SIG-M5 (cell line): Measurements from ENCODE around the gene TLR10.
"Not testable (repeated sequence)": the region's sequence is repeated elsewhere in the genome, so short reads cannot be mapped to it uniquely, and the experiment has no call there.

Experiments used
- DNase-seq: peaks from one replicate; lab custom pipeline; 2025; lab: John Stamatoyannopoulos, UW

TLR10 gene

DNA sequence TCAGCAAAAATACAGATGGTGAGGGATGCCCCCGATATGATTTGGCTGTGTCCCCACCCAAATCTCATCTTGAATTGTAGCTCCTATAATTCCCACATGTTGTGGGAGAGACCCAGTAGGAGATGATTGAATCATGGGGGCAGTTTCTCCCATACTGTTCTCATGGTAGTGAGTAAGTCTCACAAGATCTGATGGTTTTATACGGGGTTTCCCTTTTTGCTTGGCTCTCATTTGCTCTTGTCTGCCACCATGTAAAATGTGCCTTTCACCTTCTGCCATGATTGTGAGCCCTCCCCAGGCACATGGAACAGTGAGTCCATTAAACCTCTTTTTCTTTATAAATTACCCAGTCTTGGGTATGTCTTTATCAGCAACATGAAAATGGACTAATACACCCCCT lies 15.8 kb downstream of the TLR10 start:
- DNase-seq, result not testable (repeated sequence)

DNA sequence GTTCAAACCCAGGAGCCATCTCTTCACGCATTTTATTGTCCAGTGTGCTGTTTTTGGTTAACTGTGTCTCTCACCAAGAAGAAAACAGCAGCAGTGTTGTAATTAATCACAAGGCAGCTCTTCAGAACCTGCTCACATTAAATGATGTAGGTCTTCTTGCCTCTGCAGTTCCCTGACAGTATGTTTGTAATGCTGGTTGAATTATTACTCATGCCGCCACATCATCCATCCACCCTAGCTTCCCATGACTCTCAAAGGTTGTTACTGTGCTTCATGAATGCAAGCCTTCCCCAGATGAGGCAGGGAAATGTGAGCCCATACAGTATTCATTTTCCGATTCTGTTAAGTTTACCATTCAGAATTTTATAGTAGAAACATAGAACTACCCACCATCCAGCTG lies 17.4 kb downstream of the TLR10 start:
- no peak for DNase-seq

DNA sequence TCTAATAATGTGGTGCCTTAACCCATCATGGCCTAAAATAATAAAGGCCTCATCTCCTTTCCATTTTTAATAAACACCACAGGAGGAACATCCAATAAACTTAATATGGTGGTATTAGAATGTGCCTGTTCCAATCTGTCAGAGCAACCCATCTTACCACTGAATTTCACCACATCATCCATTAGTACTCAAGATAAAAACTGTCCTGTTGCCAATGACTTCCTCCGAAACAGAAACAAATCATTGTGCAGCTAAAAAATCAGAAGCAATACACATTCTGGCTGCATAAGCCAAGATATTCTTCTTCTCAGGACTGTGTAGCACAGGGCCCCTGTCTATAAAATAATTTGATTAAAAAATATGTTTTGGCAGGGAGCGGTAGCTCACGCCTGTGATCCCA lies 18.5 kb downstream of the TLR10 start:
- no peak for DNase-seq

DNA sequence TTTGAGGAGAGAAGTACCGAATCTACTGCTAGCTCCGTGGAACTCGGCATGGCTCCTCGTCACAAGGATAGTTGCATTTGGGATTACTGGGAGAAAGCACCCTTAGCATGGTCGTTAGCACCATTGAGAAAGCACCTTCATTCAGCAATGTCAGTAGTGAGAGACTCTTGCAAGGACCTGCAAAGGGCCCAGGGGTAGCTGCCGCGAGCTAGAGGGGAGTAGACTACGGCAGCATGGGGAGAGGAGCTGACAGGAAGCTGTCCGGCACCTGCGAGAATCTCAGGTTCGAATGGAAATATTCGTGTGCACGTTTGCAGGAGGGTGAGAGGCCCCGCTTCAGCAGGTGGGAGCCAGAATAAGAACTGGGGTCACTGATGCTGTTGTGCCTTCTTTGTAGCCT lies 20.2 kb downstream of the TLR10 start:
- DNase-seq, result no peak

DNA sequence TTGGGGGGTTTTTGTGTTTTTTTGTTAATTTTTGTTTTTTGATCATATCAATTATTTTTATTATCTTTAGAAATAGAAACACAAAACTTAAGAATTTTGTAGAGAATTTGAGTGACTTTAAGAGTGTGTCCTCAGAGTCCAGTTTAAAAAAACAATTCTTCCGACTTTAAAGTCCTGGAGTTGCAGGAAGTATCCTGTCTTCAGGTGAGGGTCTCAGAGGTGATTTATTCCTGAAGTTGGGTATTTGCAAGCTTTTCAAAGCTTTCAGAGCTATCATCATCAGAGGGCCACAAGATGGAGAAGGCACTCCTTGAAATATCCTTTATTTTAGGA lies 23.0 kb downstream of the TLR10 start:
- no peak for DNase-seq

DNA sequence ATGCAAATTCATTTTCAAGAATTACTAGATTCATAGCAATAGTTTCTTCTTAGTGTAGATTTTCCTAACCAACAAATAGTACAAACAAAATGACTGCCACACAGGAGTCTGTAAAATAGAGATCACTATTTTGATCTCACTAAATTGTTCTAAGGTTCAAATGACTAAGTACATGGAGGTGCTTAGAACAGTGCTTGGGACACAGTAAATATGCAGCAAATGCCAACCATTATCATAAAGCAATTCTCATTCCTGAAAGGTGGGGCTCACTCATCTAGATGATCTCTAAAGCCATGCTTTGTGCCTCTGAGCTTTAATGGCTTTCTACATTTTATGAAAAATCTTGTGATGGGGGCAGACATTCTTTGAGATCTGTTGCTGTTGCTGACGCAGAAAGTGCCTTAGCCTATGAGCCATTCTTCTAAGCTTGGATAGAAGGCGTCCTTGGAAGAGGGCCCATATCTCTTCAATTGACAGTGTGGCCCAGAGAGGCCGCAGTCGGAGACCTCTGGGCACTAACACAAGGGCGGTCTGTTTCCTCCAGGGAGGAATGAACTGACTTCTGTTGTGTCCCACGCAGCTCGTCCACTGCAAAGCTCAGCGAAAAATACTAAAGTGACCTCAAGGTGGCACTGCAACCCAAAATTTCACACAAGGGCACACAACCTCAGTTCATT lies 23.5 kb downstream of the TLR10 start:
- no peak for DNase-seq

DNA sequence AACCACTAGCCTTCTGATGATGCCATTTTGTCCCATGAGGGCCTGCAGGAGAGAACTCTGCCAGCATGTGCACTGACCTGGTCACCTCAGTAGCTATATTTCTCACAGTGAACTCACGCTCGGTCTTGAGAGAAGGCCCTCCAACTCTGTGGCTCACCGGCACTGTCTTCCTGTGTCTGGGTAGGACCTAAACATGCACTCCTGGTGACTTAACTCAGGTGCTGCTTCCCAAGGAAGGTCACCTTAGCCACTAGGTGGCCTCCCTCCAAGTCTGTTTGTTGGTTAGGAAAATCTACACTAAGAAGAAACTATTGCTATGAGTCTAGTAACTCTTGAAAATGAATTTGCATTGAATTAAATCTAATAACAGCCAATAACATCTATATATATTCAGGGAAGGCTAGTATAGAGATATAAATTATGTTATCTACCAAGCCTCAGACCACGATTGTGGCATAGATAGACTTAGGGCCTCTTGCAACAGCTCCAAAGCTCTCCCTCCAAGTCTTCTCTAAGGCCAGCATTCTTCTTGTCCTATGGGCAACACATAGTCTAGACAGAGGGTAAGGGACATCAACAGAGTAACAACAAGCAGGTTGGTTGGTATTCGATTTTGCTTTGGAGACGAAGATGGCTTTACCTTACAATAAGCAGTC lies 24.7 kb downstream of the TLR10 start:
- DNase-seq, result no peak

DNA sequence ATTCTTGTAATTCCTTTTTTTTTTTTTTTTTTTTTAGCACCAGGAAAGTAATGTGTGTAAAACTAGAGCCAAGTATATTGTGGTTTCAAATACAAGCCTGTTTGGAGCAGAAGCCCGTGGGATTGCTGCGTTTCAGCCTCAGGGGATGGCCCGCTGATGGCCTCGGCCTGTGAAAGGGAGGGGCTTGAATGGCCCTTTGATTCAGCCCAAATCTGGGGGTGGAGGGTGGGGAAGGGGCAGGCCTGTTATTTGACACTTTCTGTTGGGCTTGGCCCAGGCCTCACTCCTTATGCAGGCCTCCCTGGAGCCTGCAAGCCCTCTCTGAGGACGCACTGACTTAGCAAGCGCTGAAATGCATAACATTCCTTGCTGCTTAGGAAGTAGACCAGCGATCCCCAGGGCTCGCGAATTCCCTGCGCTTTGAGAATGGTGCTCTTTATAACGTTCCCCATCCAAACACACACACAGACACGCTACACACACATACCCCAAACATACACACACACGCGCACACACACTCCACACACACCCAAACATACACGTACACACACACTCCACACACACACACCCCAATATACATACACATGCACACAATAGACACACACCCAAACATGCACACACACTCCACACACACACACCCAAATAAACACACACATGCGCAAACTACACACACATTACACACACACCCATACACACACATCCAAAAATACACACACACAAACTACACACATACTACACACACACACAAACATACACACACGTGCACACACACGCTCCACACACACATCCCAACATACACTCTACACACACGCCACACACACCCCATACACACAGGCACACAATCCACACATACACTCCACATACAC lies 29.6 kb downstream of the TLR10 start:
- DNase-seq, result no peak

DNA sequence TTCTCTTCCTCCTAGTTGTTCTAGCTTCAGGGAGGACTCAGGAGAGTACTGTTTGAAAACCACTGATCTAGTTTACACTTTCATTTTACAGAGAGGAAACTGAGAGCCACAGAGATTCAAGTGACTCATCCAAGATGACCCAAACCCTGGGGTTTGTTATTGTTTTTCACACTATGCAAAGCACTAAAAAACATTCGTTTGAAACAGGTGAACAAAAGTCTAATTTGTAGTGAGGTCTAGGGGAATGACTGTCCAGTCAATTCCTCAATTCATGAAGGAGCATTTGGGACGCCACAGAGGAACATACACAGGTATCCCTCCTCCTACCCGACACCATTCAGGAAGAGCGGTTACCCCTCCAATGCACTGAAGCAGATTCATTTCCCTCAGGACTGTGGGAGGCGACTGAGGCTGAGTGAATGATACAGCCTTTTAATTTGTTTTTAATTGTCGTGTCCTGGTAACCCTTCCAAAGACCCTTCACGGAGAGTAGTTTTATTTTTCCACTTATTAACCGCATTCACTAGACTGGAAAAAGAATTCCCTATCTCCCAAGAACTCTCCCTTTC lies 30.3 kb downstream of the TLR10 start:
- DNase-seq, result no peak

DNA sequence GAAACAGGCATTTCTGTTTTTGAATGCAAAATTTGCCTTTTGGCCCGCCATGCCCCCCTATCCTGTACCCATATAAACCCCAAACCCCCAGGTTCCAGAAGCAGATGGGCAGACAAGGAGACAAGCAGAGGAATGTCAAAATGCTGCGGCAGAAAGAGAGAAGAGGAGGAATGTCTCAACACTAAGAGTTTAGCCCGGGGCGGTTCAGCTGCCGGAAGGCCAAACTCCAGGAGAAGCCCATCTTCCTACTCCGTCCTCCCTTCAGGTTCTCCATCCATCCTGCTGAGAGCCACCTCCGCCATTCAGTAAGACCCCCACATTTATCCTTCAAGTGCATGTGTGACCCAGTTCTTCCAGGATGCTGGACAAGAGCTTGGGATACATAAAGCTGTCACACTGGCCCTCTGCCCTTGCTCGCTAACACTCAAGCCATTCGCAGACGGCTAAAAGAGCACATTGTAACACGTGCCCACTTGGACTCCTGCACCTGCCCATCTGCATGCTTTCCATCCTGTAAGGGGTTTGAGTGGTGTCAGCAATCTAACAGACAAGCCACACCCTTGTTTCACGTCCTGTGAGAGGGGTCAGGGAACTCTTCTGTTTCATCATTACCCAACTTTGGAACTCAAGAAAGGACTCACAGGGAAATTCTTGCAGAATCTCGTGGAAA lies 31.3 kb downstream of the TLR10 start:
- no peak for DNase-seq

DNA sequence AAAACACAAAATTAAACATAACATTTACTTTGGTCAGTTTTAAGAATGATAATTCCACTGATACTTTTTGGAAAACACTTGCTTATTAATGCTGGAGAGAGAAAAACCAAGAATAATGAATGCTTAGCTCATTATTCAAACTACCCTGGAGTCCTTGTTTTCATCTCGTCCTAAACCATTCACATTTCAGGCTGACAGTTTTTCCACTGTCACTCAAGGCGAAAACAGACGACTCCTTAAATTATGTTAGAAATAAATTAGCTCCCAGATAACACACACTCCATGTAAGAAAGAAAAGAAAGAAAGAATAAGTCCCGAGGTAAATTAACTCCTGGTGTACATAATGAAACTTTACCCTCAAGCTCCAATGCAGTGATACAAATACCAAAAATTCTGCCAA lies 33.5 kb downstream of the TLR10 start:
- no peak for DNase-seq

DNA sequence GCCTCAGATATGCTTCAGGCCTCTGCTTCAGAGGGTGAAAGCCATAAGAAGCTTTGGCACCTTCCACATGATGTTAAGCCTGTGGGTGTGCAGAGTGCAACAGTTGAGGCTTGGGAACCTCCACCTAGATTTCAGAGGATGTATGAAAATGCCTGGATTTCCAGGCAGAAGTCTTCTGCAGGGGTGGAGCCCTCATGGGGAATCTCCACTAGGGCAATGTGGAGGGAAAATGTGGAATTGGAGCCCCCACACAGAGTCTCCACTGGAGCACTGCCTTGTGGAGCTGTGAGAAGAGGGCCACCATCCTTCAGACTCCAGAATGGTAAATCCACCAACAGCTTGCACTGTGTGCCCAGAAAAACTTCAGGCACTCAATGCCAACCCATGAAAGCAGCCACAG lies 35.2 kb downstream of the TLR10 start:
- DNase-seq, result no peak

DNA sequence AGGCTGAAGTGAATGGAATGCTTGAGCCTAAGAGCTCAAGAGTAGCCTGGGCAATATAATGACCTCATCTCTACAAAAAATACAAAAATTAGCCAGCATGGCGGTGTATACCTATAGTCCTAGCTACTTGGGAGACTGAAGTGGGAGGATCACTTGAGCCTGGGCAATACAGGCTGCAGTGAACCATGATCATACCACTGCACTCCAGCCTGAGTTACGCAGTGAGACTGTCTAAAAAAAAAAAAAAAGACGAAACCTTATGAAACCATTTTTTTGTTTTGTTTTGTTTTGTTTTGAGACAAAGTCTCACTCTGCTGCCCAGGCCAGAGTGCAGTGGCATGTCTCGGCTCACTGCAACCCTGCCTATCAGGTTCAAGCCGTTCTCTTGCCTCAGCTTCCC lies 36.9 kb downstream of the TLR10 start:
- no peak for DNase-seq

DNA sequence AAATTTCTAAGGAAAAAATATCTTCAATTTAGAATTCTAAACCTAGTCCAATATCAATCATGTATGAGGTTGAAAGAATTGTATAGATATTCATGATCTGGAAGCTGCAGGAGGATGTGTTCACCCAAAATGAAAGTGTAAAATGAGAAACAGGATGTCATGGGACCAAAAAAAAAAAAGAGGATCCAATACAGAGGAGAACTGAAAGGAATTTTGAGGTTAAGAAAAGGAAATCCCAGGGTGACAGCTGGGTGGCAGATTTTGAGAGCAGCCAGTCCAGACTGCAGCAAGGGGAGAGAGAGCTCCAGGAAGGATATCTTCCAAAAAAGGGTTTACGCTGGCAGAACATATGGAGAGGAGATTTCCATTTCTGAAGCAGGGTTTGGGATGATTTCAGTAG lies 38.9 kb downstream of the TLR10 start:
- no peak for DNase-seq

DNA sequence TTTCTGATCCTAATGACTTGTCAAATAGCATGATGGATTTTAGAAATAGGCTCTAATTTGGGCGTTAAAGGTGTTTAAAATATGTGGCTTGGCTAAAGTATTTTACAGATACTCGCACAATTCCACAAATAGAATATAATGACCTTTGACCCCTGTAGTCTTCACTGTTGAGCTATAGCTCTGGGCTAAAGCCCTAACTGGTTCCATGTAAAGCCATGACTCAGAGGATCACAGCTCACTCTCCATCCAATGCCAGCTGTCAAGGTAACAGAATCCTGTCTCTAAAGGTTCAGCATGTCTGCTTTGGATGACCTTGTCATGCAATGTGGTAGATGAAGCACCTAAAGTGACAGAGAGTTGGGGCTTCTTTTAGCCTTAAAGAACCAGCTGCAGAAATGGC lies 42.5 kb downstream of the TLR10 start:
- DNase-seq, result no peak

DNA sequence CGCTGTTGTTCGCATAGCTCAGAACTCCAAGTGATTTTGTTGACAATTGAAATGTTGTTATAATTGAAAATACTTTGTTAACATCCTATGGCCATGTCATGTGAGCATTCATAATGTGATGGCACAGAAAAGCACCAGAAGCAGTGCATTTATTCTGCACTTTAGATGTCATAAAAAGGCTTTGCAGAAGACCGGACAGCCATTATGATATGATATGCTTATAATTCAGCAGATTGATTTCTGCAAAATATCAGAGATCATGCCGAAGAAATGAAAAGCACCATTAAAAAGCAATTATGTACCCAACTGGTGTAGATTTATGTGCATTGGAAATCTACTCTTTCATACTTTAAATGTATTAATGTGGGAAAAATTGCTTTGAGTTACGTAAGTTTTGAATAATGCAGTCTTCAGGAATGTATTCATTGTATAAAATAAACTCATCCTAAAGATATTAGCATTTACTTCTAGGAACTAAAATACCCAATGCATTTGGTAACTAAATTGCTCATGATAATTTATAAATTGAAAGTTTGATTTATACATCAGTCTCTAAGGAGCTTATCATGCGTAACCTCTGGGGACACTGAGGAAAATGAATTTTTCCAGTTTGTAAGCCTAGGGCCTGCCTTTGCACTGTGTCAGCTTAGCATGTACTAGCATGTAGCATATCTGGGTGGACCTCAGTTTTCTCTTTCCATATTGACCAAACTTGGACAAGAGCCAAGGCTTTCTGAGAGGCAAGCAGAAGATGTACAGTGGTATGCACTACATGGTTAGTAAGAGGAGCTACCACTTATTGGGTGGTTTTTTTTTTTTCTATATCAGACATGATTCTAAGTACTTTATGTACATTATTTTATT lies 43.6 kb downstream of the TLR10 start:
- DNase-seq, result no peak

DNA sequence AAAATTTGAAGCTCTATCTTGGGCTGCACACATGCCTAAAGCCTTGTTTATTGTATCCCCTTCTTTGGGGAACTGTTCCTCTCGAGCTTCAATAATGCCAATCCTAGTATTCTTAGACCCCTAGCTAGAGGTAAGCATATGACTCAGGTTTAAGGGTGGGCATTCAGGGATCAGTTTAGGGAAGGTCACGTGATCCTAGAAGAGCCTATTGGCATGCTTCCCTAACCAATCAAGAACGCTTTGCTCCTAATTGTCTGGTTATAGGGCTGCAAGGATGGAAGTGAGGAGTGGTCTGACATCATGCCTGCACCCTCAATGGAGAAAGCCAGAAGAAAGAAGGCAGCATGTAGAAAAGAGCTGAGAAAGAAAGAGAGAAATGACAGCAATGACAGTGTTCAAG lies 46.9 kb downstream of the TLR10 start:
- no peak for DNase-seq

DNA sequence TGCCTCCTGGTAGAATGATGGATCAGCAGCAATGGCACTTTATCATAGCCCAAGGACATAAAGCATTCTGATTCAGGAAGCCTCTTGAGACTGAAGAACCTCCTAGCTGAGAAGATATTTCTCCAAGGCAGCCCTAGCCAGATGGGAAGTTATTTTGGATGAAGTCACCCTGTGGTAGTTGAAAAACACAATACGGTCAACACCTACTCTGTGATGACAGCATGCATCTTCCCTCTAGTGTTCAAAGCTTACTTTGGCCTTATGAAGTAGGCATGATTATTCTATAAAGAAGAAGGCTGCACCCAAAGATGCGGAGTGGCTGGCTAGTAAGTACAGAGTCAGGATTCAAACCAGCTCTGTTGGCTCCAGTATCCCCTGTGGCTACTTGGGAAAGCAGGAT lies 47.9 kb downstream of the TLR10 start:
- no peak for DNase-seq

DNA sequence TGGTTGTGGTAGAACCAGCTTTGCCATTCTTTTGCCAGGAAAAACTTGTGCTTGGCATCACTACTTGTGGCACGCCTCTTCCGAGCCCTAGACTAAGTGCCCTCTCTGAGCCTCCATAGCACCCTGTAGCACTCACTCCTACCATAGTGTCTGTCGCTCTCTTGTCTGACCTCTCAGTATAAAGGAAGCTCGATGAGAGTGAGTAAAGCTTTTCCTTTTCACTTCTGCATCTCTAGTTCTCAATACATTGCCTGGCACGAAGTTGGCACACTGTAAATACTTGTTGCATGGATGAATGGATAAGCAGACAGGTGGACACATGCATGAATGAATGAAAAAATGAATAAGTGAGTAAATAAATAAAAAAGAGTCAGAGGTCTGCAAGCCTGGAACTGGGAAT lies 48.3 kb downstream of the TLR10 start:
- DNase-seq, result no peak

DNA sequence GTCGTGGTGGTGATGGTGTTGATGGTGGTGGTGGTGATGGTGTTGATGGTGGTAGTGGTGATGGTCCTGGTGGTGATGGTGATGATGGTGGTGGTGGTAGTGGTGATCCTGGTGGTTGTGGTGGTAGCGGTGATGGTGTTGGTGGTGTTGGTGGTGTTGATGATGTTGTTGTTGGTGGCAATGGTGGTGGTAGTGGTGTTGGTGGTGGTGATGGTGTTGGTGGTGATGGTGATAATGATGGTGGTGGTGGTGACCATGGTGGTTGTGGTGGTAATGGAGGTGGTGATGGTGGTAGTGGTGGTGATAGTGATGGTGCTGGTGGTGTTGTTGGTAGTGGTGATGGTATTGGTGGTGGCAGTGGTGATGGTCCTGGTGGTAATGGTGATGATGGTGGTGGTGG lies 49.1 kb downstream of the TLR10 start:
- DNase-seq, result no peak

DNA sequence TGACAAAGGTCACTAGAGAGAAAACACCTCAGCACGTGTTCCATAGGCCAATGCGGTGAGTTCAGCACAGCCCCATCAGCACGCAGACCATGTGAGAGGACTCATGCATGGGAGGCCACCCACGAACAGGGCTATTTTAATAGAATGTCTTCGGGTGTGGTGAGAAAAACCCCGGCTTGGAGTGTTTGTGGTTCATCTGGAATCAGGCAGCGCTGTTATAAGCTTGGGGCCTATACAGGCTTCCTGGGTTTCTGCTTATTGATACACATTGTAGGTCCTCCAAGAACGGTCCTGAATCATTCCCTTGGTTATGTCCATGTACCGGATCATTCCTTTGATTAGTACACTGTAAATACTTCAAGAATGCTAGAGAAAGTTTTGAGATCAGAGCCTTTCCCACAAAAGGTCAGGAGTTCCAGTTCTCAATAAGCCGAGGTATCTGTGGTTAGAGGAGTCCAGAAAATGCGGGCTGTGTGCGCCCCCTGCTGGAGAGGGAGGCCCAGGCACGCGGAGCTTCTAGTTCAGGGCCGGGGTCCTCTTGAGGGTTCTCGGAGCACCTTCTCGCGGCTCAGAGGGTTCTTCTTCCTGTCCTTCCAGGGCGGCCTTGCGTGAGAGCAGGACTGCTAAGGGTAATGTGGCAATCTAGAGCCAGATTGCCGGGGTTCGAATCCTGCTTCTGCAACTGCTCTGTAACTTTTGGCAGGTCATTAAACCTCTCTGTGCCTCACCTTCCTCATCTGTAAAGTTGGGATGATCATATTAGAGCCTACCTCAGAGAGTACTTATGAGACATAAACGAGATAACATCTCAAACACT lies 51.8 kb downstream of the TLR10 start:
- DNase-seq, result no peak
